Calu3 (cell line): ENCODE measurements around the gene NFKBIA. TPM values are rescaled to one million over a fixed set of nuclear protein-coding genes. Genes with fewer than 3 reads are reported as not detected.
A peak's percentile ranks its signal among the peaks of the same experiment; 100 is the strongest.

Experiments used
- BruUV-seq: library from RNA; stranded (reverse); fragments of 400-500 nt; replicated peaks from 2 replicates; lab custom pipeline; 2021; lab: Mats Ljungman, UMichigan
- CTCF ChIA-PET: fragments of 300-600 bp; sonication (Branson Sonifier 250); formaldehyde crosslinking; loops from one replicate; lab custom pipeline; 2022; ENCODE audit warnings: antibody characterized with exemption; lab: Charles Lee
- DNase-seq: peaks from one replicate; pipeline ENCODE4 v3.0.0; 2022
- H3K27ac Mint-ChIP-seq: one replicate; pipeline ENCODE4 v1.8.0; 2022; ENCODE audit warnings: mixed read lengths; ENCODE audit not compliant: unreplicated experiment
- H3K27me3 Mint-ChIP-seq: one replicate; pipeline ENCODE4 v1.8.0; 2022; ENCODE audit warnings: mixed read lengths; ENCODE audit not compliant: unreplicated experiment
- H3K36me3 Mint-ChIP-seq: one replicate; pipeline ENCODE4 v1.8.0; 2022; ENCODE audit warnings: mild to moderate bottlenecking, moderate library complexity, mixed read lengths; ENCODE audit not compliant: insufficient read depth, unreplicated experiment
- H3K4me1 Mint-ChIP-seq: one replicate; pipeline ENCODE4 v1.8.0; 2022; ENCODE audit warnings: mild to moderate bottlenecking, low read depth, mixed read lengths; ENCODE audit not compliant: unreplicated experiment
- H3K4me3 Mint-ChIP-seq: one replicate; pipeline ENCODE4 v1.8.0; 2022; ENCODE audit warnings: mild to moderate bottlenecking, low read depth, moderate library complexity, mixed read lengths; ENCODE audit not compliant: unreplicated experiment
- H3K9me3 Mint-ChIP-seq: one replicate; pipeline ENCODE4 v1.8.0; 2022; ENCODE audit warnings: low read depth, mixed read lengths; ENCODE audit not compliant: unreplicated experiment
- intact Hi-C: fragments of 100-400 bp; cut with micrococcal nuclease; formaldehyde crosslinking; loops from one replicate; pipeline ENCODE4 v1.10.0; 2022; ENCODE audit not compliant: unreplicated experiment
- total RNA-seq: library from RNA; stranded (reverse); gene quantifications from 2 replicates; pipeline ENCODE4 v1.2.3, GENCODE V29; 2022
- TF ChIP-seq, protein P1 (sequence below): fragments of 200-600 bp; IDR thresholded peaks from one replicate; pipeline ENCODE4 v1.8.0; 2022; ENCODE audit warnings: antibody characterized with exemption; ENCODE audit not compliant: unreplicated experiment

NFKBIA gene
- total RNA-seq, 1 experiment from 2014 or later, result 111 TPM

DNA sequence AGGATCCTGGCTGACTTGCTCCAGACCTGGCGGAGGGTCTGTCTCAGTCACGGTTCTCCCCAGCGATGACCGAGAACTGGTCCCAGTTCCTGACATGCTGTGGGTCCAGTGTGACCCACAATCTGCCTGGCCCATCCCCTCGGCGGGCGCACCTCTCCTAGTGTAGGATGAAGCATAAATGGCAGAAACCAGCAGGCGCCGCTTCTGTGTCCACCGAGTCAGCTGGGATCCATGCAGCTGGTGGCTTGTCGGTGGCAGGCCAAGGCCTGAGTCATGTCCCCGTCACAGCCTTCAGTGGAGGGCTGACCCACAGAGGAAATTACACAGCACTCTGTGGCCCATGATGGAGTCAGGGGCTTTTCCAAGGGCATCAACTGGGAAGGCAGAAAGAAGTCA, 38.5 kb downstream of the NFKBIA start:
- no peak overlapping the region for H3K4me3 Mint-ChIP-seq
- DNase-seq, result no peak
- intact Hi-C loops, result loop anchor here (5.0 kb wide), 1 partner anchor 34 kb away; no protein-coding TSS in a partner anchor
- peak overlapping the region; percentile 60 for H3K27ac Mint-ChIP-seq
- CTCF ChIA-PET, result interaction anchor here (0.9 to 1.5 kb wide), 5 partner anchors 8 to 74 kb away, joined by 3 to 8 read pairs (median 4); partner anchors contain the start of gene PSMA6
- peaks cover 41% of the 10 kb centered on the region for H3K4me1 Mint-ChIP-seq
- H3K27me3 Mint-ChIP-seq, result no peaks in the 10 kb centered on the region
- H3K9me3 Mint-ChIP-seq, result peaks cover 3% of the 10 kb centered on the region
- TF ChIP-seq, protein P1, sequence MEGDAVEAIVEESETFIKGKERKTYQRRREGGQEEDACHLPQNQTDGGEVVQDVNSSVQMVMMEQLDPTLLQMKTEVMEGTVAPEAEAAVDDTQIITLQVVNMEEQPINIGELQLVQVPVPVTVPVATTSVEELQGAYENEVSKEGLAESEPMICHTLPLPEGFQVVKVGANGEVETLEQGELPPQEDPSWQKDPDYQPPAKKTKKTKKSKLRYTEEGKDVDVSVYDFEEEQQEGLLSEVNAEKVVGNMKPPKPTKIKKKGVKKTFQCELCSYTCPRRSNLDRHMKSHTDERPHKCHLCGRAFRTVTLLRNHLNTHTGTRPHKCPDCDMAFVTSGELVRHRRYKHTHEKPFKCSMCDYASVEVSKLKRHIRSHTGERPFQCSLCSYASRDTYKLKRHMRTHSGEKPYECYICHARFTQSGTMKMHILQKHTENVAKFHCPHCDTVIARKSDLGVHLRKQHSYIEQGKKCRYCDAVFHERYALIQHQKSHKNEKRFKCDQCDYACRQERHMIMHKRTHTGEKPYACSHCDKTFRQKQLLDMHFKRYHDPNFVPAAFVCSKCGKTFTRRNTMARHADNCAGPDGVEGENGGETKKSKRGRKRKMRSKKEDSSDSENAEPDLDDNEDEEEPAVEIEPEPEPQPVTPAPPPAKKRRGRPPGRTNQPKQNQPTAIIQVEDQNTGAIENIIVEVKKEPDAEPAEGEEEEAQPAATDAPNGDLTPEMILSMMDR, result no peak
- no TSS peak for BruUV-seq
- H3K36me3 Mint-ChIP-seq, result no peaks in the 10 kb centered on the region

DNA sequence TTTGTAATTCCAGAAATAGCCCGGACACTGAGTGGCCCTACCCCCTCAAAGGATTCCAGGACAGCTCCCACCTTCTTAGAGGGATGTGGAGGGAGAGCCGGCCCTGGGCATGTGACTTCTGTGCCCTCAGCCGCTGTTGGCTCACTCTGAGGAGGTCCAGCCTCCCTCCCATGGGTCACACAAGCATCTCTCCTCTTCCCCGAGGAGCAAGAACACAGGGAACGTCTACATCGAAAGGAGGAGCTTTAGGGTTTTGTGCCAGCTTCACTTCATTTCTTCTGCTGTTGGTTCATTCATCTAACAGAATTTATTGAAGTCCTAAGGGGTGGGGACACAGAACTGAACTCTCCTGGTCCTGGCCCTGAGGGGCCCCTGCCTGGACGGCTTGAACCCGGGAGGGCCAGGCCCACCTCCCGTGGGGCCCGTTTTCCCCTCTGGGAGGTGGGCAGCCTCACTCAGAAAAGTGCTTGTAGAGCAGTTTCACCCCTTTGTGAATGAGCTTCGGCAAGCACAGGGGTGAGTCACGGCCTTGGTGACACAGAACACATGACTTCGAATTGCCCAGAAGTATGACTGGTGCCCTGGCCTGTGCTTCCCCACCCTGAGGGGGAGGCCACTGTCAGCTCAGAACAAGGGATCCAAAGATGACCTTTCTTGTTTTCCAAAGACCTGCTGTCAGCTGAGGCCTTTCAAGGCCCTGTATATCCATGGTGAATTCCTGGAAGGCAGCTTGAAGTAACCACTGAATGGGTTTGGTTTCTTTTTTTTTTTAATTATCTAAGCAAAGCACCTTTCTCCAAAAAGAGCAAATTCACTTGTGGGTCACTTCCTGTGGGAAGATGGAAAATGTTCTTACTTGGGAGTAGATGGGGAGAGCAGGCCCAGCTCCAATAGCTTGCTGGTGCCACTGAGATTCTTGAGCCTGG, 39.2 kb downstream of the NFKBIA start:
- DNase-seq, result peak; percentile 73
- H3K4me3 Mint-ChIP-seq, result no peak overlapping the region
- CTCF ChIA-PET, result interaction anchor here (0.8 to 1.5 kb wide), 6 partner anchors 9 to 151 kb away, joined by 3 to 8 read pairs (median 4); partner anchors contain the start of gene PSMA6
- peak overlapping the region; percentile 60 for H3K27ac Mint-ChIP-seq
- H3K36me3 Mint-ChIP-seq, result no peaks in the 10 kb centered on the region
- TF ChIP-seq, protein P1, result no peak
- intact Hi-C loops, result loop anchor here (5.0 kb wide), 1 partner anchor 33 kb away; no protein-coding TSS in a partner anchor
- peaks cover 41% of the 10 kb centered on the region for H3K4me1 Mint-ChIP-seq
- H3K27me3 Mint-ChIP-seq, result no peaks in the 10 kb centered on the region
- no peaks in the 10 kb centered on the region for H3K9me3 Mint-ChIP-seq
- BruUV-seq, result no TSS peak

DNA sequence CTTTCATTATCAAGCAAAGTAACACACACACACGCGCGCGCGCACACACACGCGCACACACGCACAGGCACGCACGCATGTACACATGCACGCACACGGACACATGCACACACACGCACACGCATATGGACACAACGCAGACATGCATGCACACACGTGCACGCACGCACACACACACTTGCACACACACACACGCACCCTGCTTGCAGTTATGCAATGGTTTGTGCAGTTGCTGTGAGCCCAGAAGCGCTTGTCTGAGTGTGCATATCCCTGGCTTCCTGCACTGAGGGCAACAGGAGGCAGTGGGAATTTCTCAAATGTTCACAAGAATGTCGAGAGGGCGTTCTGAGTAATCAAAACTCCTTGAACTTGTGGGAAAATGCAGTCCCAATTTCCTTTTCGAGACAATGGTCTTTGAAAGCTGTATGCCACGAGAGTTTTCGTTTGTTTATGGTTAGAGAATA, 41.6 kb downstream of the NFKBIA start:
- no peak overlapping the region for H3K27ac Mint-ChIP-seq
- peaks cover 25% of the 10 kb centered on the region for H3K4me1 Mint-ChIP-seq
- H3K4me3 Mint-ChIP-seq, result no peak overlapping the region
- intact Hi-C loops, result no loop called here
- TF ChIP-seq, protein P1, result no peak
- H3K27me3 Mint-ChIP-seq, result no peaks in the 10 kb centered on the region
- no peaks in the 10 kb centered on the region for H3K9me3 Mint-ChIP-seq
- BruUV-seq, result no TSS peak
- no peaks in the 10 kb centered on the region for H3K36me3 Mint-ChIP-seq
- no peak for DNase-seq
- CTCF ChIA-PET, result no interaction called here

DNA sequence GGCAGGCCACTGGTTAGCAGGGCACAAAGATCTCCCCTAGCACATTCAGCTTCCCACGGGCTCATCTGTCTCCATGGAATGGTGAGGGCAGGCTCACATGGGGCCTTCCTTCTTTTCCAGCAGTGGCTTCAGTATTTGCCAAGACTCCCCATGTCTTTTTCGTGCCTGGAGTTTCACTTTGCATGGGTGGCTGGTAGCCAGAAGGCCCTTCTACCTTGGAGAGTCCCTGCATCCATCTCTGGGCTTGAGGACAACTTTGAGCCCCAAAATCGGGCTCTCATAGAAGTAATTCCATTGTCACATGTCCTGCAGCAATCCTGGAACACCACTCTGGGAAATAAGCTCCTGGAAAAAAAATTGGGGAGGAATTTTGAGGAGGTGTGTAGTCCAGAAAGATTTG, 42.1 kb downstream of the NFKBIA start:
- no peak for DNase-seq
- BruUV-seq, result no TSS peak
- Mint-ChIP-seq H3K36me3 (no peaks in the 10 kb centered on the region), H3K27ac (no peak overlapping the region), H3K9me3 (no peaks in the 10 kb centered on the region), H3K4me3 (no peak overlapping the region), H3K27me3 (no peaks in the 10 kb centered on the region), H3K4me1 (peaks cover 26% of the 10 kb centered on the region)
- CTCF ChIA-PET, result interaction anchor here (0.7 kb wide), 1 partner anchor 379 kb away, joined by 3 read pairs; no protein-coding TSS in a partner anchor
- TF ChIP-seq, protein P1, result no peak
- intact Hi-C loops, result no loop called here
